ENCODE measurements around the gene LINC00237. TPM values are rescaled to one million over a fixed set of nuclear protein-coding genes. Genes with fewer than 3 reads are reported as not detected.

Gene LINC00237
- total RNA-seq, result under 1 TPM in 1 of 2 experiments, not detected in 1; 0.35 TPM

DNA sequence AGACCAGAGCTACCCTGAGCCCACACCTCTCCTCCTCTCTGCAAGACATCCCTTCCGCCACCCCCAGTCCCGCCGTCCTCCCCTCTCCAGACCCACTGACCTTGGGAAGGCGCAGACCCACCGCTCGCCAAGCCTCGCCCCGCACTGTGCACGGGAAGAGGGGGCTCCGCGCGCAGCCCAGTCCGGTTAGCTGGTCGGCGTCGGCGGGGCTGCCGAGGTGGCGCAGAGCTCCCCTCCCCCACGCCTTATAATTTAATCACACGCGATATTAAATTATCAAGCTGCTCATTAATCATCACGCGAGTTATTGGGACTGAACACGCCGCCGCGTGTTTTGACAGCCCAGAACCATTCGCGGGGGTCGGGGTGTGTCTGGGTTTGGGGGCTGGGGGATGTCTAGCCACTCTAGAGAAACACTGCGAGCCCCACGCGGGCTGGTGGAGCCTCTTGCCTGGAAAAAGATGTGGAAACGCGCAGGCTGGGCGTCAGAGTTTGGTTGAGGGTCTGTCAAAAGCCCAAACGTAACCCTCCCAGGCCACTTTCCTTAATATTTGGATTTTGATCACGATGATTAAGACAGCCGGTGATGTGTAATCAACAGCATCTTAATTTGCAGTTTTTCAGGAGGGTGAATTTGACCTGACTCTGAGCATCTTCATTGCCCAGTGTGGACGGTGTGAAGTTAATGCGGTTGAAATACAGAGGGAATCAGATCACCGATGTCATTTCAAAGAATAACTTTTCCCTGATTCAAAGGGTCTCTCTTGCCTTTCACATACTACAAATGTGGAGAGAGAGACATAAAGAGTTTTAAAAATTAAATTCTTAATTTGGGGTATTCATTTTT, at the start of gene LINC00237:
TSS of gene LINC00237 (minus strand) at position 188 of the 847 bp plus-strand sequence.
- peaks cover 2% of the 10 kb centered on the region for H3K36me3 Mint-ChIP-seq
- no peak for DNase-seq
- peaks cover 79% of the 10 kb centered on the region for H3K27me3 Mint-ChIP-seq
- no peaks in the 10 kb centered on the region for H3K9me3 Mint-ChIP-seq (ENCODE audit: low read depth)
- no peak for ATAC-seq
- H3K27ac Mint-ChIP-seq, result no peak within 1 kb of the TSS
- CTCF ChIA-PET, result no interaction called here
- H3K4me1 Mint-ChIP-seq, result peaks cover 25% of the 10 kb centered on the region
- H3K4me3 Mint-ChIP-seq, result no peak within 1 kb of the TSS

DNA sequence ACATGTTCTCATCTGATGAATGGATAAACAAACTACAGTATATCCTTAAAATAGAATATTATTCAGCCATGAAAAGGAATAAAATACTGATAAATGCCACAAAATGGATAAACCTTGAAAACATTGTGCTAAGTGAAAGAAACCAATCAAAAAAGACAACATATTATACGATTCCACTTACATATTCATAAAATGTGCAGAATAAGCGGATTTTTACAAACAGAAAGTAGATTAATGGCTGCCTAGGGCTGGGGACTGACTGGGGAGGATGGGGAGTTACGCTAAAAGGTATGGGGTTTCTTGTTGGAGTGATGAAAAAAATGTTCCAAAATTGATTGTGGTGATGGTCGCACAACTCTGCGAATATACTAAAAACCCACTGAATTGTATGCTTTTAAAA, 49.1 kb upstream of the LINC00237 start:
- CTCF ChIA-PET, result interaction anchor here (1.6 kb wide), 1 partner anchor 81 kb away, joined by 4 read pairs; no protein-coding TSS in a partner anchor
- H3K36me3 Mint-ChIP-seq, result peaks cover 5% of the 10 kb centered on the region
- no peak overlapping the region for H3K4me3 Mint-ChIP-seq
- H3K27me3 Mint-ChIP-seq, result no peaks in the 10 kb centered on the region
- H3K9me3 Mint-ChIP-seq (ENCODE audit: low read depth), result no peaks in the 10 kb centered on the region
- no peak for DNase-seq
- no peak for ATAC-seq
- no peak overlapping the region for H3K27ac Mint-ChIP-seq
- peaks cover 5% of the 10 kb centered on the region for H3K4me1 Mint-ChIP-seq

GRCh38 chr20:21154692-21155091, 48.5 kb upstream of the LINC00237 start:
- Mint-ChIP-seq H3K27me3 (no peaks in the 10 kb centered on the region), H3K4me3 (no peak overlapping the region), H3K36me3 (peaks cover 6% of the 10 kb centered on the region), H3K4me1 (peaks cover 5% of the 10 kb centered on the region), H3K27ac (no peak overlapping the region), H3K9me3 (ENCODE audit: low read depth) (no peaks in the 10 kb centered on the region)
- ATAC-seq (no peak), DNase-seq (no peak)
- CTCF ChIA-PET, result interaction anchor here (1.6 kb wide), 1 partner anchor 81 kb away, joined by 4 read pairs; no protein-coding TSS in a partner anchor

- Mint-ChIP-seq H3K4me1 (peaks cover 6% of the 10 kb centered on the region), H3K27me3 (no peaks in the 10 kb centered on the region), H3K4me3 (no peak overlapping the region), H3K36me3 (peaks cover 10% of the 10 kb centered on the region), H3K27ac (no peak overlapping the region), H3K9me3 (ENCODE audit: low read depth) (no peaks in the 10 kb centered on the region)
- DNase-seq, result no peak
- CTCF ChIA-PET, result no interaction called here
- ATAC-seq, result no peak
Measured at GRCh38 chr20:21151791-21152190, 45.6 kb upstream of the LINC00237 start.

DNA sequence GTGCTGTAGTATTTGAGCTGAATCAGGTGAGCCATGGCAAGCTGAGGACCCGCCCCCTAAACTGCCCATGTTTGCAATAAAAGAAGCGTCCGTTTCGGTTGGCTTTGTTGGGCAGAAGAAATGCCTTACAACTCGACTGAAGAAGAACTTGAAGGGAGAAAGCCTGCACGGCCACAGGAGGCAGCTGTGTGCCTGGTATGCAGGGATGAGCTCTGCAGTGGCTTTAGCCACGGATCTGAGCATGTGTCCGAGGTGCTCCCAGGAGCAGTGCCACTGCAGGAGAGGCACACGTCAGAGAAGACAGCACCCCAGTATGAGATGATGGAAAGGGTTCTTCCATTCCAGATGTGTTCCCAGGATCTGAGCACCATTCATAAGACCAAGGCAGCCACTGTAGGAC, 43.2 kb upstream of the LINC00237 start:
- Mint-ChIP-seq H3K4me1 (peaks cover 6% of the 10 kb centered on the region), H3K36me3 (peaks cover 5% of the 10 kb centered on the region), H3K9me3 (ENCODE audit: low read depth) (no peaks in the 10 kb centered on the region), H3K27ac (no peak overlapping the region), H3K4me3 (no peak overlapping the region), H3K27me3 (no peaks in the 10 kb centered on the region)
- DNase-seq (no peak), ATAC-seq (no peak)
- CTCF ChIA-PET, result interaction anchor here (2.1 kb wide), 1 partner anchor 86 kb away, joined by 5 read pairs; no protein-coding TSS in a partner anchor

DNA sequence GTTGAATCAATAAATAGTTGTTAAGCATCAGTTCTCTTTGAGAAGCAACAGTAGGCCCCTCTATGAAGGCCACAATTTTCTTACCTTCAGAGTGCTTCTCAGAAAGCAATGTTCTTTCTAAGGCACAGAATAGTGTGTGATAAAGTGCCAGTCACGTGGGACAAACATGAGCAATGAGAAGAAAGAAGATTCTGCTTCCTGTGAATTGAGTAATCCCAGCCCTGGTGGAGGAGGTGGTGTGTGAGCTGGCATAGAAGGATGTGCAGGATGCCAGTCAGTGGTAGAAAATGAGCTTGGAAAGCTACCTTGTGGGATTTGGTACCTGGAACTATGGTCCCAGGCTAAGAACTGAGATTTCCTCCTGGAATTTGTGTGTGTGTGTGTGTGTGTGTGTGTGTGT, 41.4 kb upstream of the LINC00237 start:
- CTCF ChIA-PET, result interaction anchor here (0.6 to 2.1 kb wide), 4 partner anchors 8 to 222 kb away, joined by 3 to 5 read pairs (median 3); no protein-coding TSS in a partner anchor

DNA sequence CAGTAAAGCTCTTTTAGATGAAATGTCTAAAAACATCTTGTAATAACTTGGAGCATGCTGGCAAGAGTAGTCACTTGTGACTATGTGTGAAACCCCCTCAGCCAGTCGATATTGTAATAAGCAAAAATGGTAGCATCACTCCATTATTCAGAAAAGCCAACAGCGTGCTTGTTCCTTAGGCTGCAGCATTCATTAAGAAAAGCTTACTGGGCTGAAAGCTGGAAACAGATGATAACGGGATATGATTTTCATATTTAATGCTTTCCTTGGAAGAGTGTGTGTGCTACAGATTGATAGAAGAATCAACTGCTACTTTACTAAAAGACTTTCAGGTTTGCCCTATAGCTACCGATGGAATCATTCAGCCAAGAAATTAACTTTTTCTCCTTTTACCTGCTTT, 40.1 kb upstream of the LINC00237 start:
- DNase-seq, result no peak
- Mint-ChIP-seq H3K9me3 (ENCODE audit: low read depth) (no peaks in the 10 kb centered on the region), H3K4me1 (peaks cover 6% of the 10 kb centered on the region), H3K36me3 (peaks cover 9% of the 10 kb centered on the region), H3K27me3 (no peaks in the 10 kb centered on the region), H3K27ac (no peak overlapping the region), H3K4me3 (no peak overlapping the region)
- ATAC-seq, result no peak
- CTCF ChIA-PET, result no interaction called here

More for the DNA sequence above, 41.4 kb upstream of the LINC00237 start:
- peaks cover 6% of the 10 kb centered on the region for H3K4me1 Mint-ChIP-seq
- H3K36me3 Mint-ChIP-seq, result peaks cover 7% of the 10 kb centered on the region
- no peak for ATAC-seq
- H3K27ac Mint-ChIP-seq, result no peak overlapping the region
- no peak overlapping the region for H3K4me3 Mint-ChIP-seq
- DNase-seq, result no peak
- H3K9me3 Mint-ChIP-seq (ENCODE audit: low read depth), result no peaks in the 10 kb centered on the region
- H3K27me3 Mint-ChIP-seq, result no peaks in the 10 kb centered on the region

DNA sequence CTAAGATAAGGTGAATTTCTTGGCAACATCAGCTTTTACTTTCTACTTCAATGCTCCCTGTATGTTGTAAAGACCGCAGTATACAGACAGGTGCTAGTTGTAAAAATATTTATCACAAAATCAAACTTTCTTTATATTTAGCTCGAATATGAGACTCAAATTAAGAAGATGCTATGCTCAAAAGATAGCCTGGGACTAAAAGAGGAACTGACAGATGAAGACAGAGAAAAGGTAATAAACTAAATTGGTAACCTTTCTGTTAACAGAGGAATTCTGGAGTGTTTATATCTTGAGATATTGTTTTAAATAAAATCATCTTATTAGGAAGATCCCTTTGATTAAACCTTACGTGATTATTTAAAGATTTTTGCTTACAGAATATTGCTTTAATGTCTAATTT, 39.3 kb upstream of the LINC00237 start:
- Mint-ChIP-seq H3K36me3 (peaks cover 9% of the 10 kb centered on the region), H3K27ac (no peak overlapping the region), H3K9me3 (ENCODE audit: low read depth) (no peaks in the 10 kb centered on the region), H3K27me3 (no peaks in the 10 kb centered on the region), H3K4me1 (peaks cover 6% of the 10 kb centered on the region), H3K4me3 (no peak overlapping the region)
- CTCF ChIA-PET, result no interaction called here
- ATAC-seq (no peak), DNase-seq (no peak)

GRCh38 chr20:21143194-21143890, 37.2 kb upstream of the LINC00237 start:
- ATAC-seq (no peak), DNase-seq (no peak)
- CTCF ChIA-PET, result interaction anchor here (1.8 kb wide), 1 partner anchor 18 kb away, joined by 6 read pairs; the partner anchor contains the start of gene KIZ
- Mint-ChIP-seq H3K27me3 (no peaks in the 10 kb centered on the region), H3K4me3 (no peak overlapping the region), H3K27ac (no peak overlapping the region), H3K36me3 (peaks cover 9% of the 10 kb centered on the region), H3K4me1 (peaks cover 6% of the 10 kb centered on the region), H3K9me3 (ENCODE audit: low read depth) (no peaks in the 10 kb centered on the region)

- no peak for ATAC-seq
- Mint-ChIP-seq H3K36me3 (peaks cover 14% of the 10 kb centered on the region), H3K9me3 (ENCODE audit: low read depth) (no peaks in the 10 kb centered on the region), H3K27ac (no peak overlapping the region), H3K4me3 (no peak overlapping the region), H3K27me3 (no peaks in the 10 kb centered on the region), H3K4me1 (no peaks in the 10 kb centered on the region)
- no peak for DNase-seq
- CTCF ChIA-PET, result interaction anchor here (1.1 to 1.8 kb wide), 3 partner anchors 16 to 25 kb away, joined by 3 to 6 read pairs (median 3); partner anchors contain the start of gene KIZ
Measured at GRCh38 chr20:21141825-21142224, 35.7 kb upstream of the LINC00237 start.

DNA sequence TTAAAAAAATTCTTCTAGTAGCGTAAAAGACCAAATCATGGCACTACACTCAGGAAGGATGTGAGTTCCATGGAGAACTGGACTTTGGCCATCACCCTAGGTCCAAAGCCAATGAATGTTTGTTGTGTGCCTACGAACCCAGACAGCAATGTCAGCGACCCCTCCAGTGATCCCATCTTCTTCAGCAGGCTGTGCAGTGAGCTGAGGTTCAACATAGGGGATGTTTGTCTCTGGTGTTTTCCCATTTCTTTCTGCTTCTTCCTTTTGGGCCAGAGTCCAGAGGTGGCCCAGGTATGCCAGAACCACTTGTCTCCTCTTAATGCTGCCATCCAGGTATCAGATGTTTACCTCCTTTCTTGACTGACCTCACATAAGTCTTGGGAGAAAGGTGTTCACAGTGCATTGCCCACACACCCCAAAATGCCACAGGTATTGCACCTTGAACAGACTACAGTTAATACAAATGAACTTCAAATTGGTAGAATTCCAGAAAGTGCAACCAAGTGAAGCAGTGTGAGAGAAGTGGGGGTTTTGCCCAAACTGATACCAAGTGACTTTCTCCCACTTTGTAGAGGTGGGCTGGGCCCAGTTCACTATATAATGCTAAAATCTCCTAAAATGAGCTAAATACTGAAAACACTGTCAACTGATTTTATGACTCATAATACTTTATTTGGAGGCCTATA, 33.9 kb upstream of the LINC00237 start:
- ATAC-seq, result no peak
- H3K27me3 Mint-ChIP-seq, result no peaks in the 10 kb centered on the region
- no peak overlapping the region for H3K27ac Mint-ChIP-seq
- H3K4me3 Mint-ChIP-seq, result no peak overlapping the region
- DNase-seq, result no peak
- H3K4me1 Mint-ChIP-seq, result peaks cover under 1% of the 10 kb centered on the region
- CTCF ChIA-PET, result interaction anchor here (1.4 kb wide), 1 partner anchor 10 kb away, joined by 5 read pairs; no protein-coding TSS in a partner anchor
- H3K36me3 Mint-ChIP-seq, result peaks cover 15% of the 10 kb centered on the region
- no peaks in the 10 kb centered on the region for H3K9me3 Mint-ChIP-seq (ENCODE audit: low read depth)

GRCh38 chr20:21137078-21137477, 30.9 kb upstream of the LINC00237 start:
- no peak overlapping the region for H3K27ac Mint-ChIP-seq
- peaks cover 23% of the 10 kb centered on the region for H3K36me3 Mint-ChIP-seq
- no peak overlapping the region for H3K4me3 Mint-ChIP-seq
- DNase-seq (no peak), ATAC-seq (no peak)
- no peaks in the 10 kb centered on the region for H3K27me3 Mint-ChIP-seq
- no peaks in the 10 kb centered on the region for H3K9me3 Mint-ChIP-seq (ENCODE audit: low read depth)
- peaks cover 14% of the 10 kb centered on the region for H3K4me1 Mint-ChIP-seq
- CTCF ChIA-PET, result interaction anchor here (1.7 kb wide), 1 partner anchor 368 kb away, joined by 5 read pairs; no protein-coding TSS in a partner anchor

All from activated CD8-positive, alpha-beta memory T cell treated with anti-CD3 and anti-CD28 coated beads, Interleukin-2, amount 10 ng/mL, durations not matched to agents 7 days and 5 days (primary cell).